Rectal smooth muscle tissue (tissue), 1 donor: ENCODE results near the gene NUAK1.

Experiments
- H3K27ac ChIP-seq: one replicate; pipeline ENCODE4 v1.7.0; 2013; ENCODE audit warnings: low read depth, low read length, inconsistent platforms
- H3K27me3 ChIP-seq: one replicate; pipeline ENCODE4 v1.7.0; 2013; ENCODE audit warnings: low read length; ENCODE audit not compliant: control insufficient read depth, insufficient read depth
- H3K36me3 ChIP-seq: one replicate; pipeline ENCODE4 v1.7.0; 2013; ENCODE audit warnings: low read length; ENCODE audit not compliant: control insufficient read depth, insufficient read depth
- H3K4me1 ChIP-seq: one replicate; pipeline ENCODE4 v1.7.0; 2013; ENCODE audit warnings: low read length; ENCODE audit not compliant: control insufficient read depth, insufficient read depth
- H3K4me3 ChIP-seq: one replicate; pipeline ENCODE4 v1.7.0; 2013; ENCODE audit warnings: low read length
- H3K9ac ChIP-seq: one replicate; pipeline ENCODE4 v1.7.0; 2013; ENCODE audit warnings: low read length

NUAK1 gene

GRCh38 chr12:106110626-106111300 is 28.0 kb downstream of the NUAK1 start:
- no peaks in the 10 kb centered on the region for H3K27me3 ChIP-seq
- no peak overlapping the region for H3K27ac ChIP-seq
- no peak overlapping the region for H3K4me3 ChIP-seq
- H3K36me3 ChIP-seq = no peaks in the 10 kb centered on the region
- peaks cover 10% of the 10 kb centered on the region for H3K4me1 ChIP-seq
- no peak overlapping the region for H3K9ac ChIP-seq

- Histone ChIP-seq H3K9ac (no peak overlapping the region), H3K27me3 (no peaks in the 10 kb centered on the region), H3K4me1 (peaks cover 9% of the 10 kb centered on the region), H3K4me3 (no peak overlapping the region), H3K36me3 (no peaks in the 10 kb centered on the region), H3K27ac (no peak overlapping the region)
Observed at GRCh38 chr12:106109168-106109910, 29.4 kb downstream of the NUAK1 start.

GRCh38 chr12:106108185-106108835 is 30.4 kb downstream of the NUAK1 start:
- H3K27ac ChIP-seq = no peak overlapping the region
- no peak overlapping the region for H3K9ac ChIP-seq
- no peaks in the 10 kb centered on the region for H3K36me3 ChIP-seq
- peaks cover 6% of the 10 kb centered on the region for H3K4me1 ChIP-seq
- H3K4me3 ChIP-seq = no peak overlapping the region
- no peaks in the 10 kb centered on the region for H3K27me3 ChIP-seq

- Histone ChIP-seq H3K27me3 (no peaks in the 10 kb centered on the region), H3K4me3 (no peak overlapping the region), H3K27ac (no peak overlapping the region), H3K36me3 (no peaks in the 10 kb centered on the region), H3K9ac (no peak overlapping the region), H3K4me1 (peaks cover 4% of the 10 kb centered on the region)
Observed at GRCh38 chr12:106107566-106107965, 31.2 kb downstream of the NUAK1 start.

- no peak overlapping the region for H3K9ac ChIP-seq
- no peak overlapping the region for H3K27ac ChIP-seq
- no peaks in the 10 kb centered on the region for H3K36me3 ChIP-seq
- H3K27me3 ChIP-seq = no peaks in the 10 kb centered on the region
- H3K4me3 ChIP-seq = no peak overlapping the region
- H3K4me1 ChIP-seq = peaks cover 4% of the 10 kb centered on the region
Observed at GRCh38 chr12:106106892-106107291, 31.9 kb downstream of the NUAK1 start.

- Histone ChIP-seq H3K4me1 (peaks cover 4% of the 10 kb centered on the region), H3K27ac (no peak overlapping the region), H3K9ac (no peak overlapping the region), H3K4me3 (no peak overlapping the region), H3K36me3 (no peaks in the 10 kb centered on the region), H3K27me3 (no peaks in the 10 kb centered on the region)
Observed at GRCh38 chr12:106106061-106106566, 32.6 kb downstream of the NUAK1 start.

GRCh38 chr12:106101803-106102202 is 37.0 kb downstream of the NUAK1 start:
- H3K4me3 ChIP-seq = no peak overlapping the region
- H3K4me1 ChIP-seq = no peaks in the 10 kb centered on the region
- no peaks in the 10 kb centered on the region for H3K27me3 ChIP-seq
- no peak overlapping the region for H3K9ac ChIP-seq
- no peaks in the 10 kb centered on the region for H3K36me3 ChIP-seq
- H3K27ac ChIP-seq = no peak overlapping the region

GRCh38 chr12:106098691-106099200 is 40.0 kb downstream of the NUAK1 start:
- Histone ChIP-seq H3K4me1 (no peaks in the 10 kb centered on the region), H3K4me3 (no peak overlapping the region), H3K36me3 (no peaks in the 10 kb centered on the region), H3K27ac (no peak overlapping the region), H3K27me3 (no peaks in the 10 kb centered on the region), H3K9ac (no peak overlapping the region)

GRCh38 chr12:106097011-106097410 is 41.7 kb downstream of the NUAK1 start:
- Histone ChIP-seq H3K9ac (no peak overlapping the region), H3K4me1 (no peaks in the 10 kb centered on the region), H3K4me3 (no peak overlapping the region), H3K36me3 (no peaks in the 10 kb centered on the region), H3K27me3 (no peaks in the 10 kb centered on the region), H3K27ac (no peak overlapping the region)

- H3K4me3 ChIP-seq = no peak overlapping the region
- H3K9ac ChIP-seq = no peak overlapping the region
- H3K4me1 ChIP-seq = peaks cover 2% of the 10 kb centered on the region
- no peak overlapping the region for H3K27ac ChIP-seq
- no peaks in the 10 kb centered on the region for H3K36me3 ChIP-seq
- no peaks in the 10 kb centered on the region for H3K27me3 ChIP-seq
Observed at GRCh38 chr12:106096376-106096775, 42.4 kb downstream of the NUAK1 start.

- H3K4me3 ChIP-seq = no peak overlapping the region
- no peaks in the 10 kb centered on the region for H3K27me3 ChIP-seq
- no peak overlapping the region for H3K27ac ChIP-seq
- H3K4me1 ChIP-seq = peaks cover 4% of the 10 kb centered on the region
- no peak overlapping the region for H3K9ac ChIP-seq
- H3K36me3 ChIP-seq = no peaks in the 10 kb centered on the region
Observed at GRCh38 chr12:106094304-106094703, 44.5 kb downstream of the NUAK1 start.

GRCh38 chr12:106093246-106093645 is 45.5 kb downstream of the NUAK1 start:
- peaks cover 4% of the 10 kb centered on the region for H3K4me1 ChIP-seq
- H3K9ac ChIP-seq = no peak overlapping the region
- no peaks in the 10 kb centered on the region for H3K27me3 ChIP-seq
- no peaks in the 10 kb centered on the region for H3K36me3 ChIP-seq
- H3K4me3 ChIP-seq = no peak overlapping the region
- no peak overlapping the region for H3K27ac ChIP-seq
